SK-N-SH (cell line): ENCODE data around the gene MIDN. TPM values are rescaled to one million over a fixed set of nuclear protein-coding genes. Genes with fewer than 3 reads are reported as not detected.
A peak's percentile ranks its signal among the peaks of the same experiment; 100 is the strongest.

Source experiments
- CHD2 ChIP-seq: fragments of 150-350 bp; IDR thresholded peaks from 2 replicates; pipeline ENCODE4 v1.6.1; 2018; ENCODE audit warnings: low read length; ENCODE audit not compliant: partially characterized antibody
- ELF1 ChIP-seq: IDR thresholded peaks from 2 replicates; pipeline ENCODE4 v1.4.0; 2012
- EP300 ChIP-seq, 2 experiments: IDR thresholded peaks; 2 replicates each; pipeline versions ENCODE4 v1.4.0 to v1.6.1; 2012; ENCODE audit warnings: borderline replicate concordance in 1 of 2, low read depth in 1 of 2, low read length in 1 of 2
- FOSL2 ChIP-seq: IDR thresholded peaks from 2 replicates; pipeline ENCODE4 v1.4.0; 2012; ENCODE audit warnings: low read depth, mild to moderate bottlenecking, moderate library complexity, borderline replicate concordance
- FOXJ3 ChIP-seq: sonication (generic); formaldehyde crosslinking; IDR thresholded peaks from 2 replicates; pipeline ENCODE4 v1.5.1; 2020; ENCODE audit warnings: mild to moderate bottlenecking, missing genetic modification reagents
- GABPA ChIP-seq: IDR thresholded peaks from 2 replicates; pipeline ENCODE4 v1.4.0; 2012; ENCODE audit warnings: low read depth, mild to moderate bottlenecking
- MAX ChIP-seq: IDR thresholded peaks from 2 replicates; pipeline ENCODE4 v1.4.0; 2012; ENCODE audit warnings: low read depth
- MEF2A ChIP-seq: IDR thresholded peaks from 2 replicates; pipeline ENCODE4 v1.4.0; 2012; ENCODE audit warnings: low read depth, borderline replicate concordance
- NRF1 ChIP-seq: IDR thresholded peaks from 2 replicates; pipeline ENCODE4 v1.6.1; 2012; ENCODE audit warnings: low read depth, mild to moderate bottlenecking, low read length
- POLR2AphosphoS5 ChIP-seq: IDR thresholded peaks from 2 replicates; pipeline ENCODE4 v1.6.1; 2012; ENCODE audit warnings: low read depth, low read length
- RAD21 ChIP-seq: IDR thresholded peaks from 2 replicates; pipeline ENCODE4 v1.6.1; 2012; ENCODE audit warnings: mild to moderate bottlenecking, low read length
- REST ChIP-seq: IDR thresholded peaks from 2 replicates; pipeline ENCODE4 v1.6.1; 2012; ENCODE audit warnings: mild to moderate bottlenecking, low read depth, low read length, moderate library complexity
- RFX5 ChIP-seq: IDR thresholded peaks from 2 replicates; pipeline ENCODE4 v1.6.1; 2012; ENCODE audit warnings: mild to moderate bottlenecking, improper control_type of control experiment, low read length
- SMC3 ChIP-seq: IDR thresholded peaks from 2 replicates; pipeline ENCODE4 v1.6.1; 2012; ENCODE audit warnings: low read depth, low read length, improper control_type of control experiment
- TEAD4 ChIP-seq: IDR thresholded peaks from 2 replicates; pipeline ENCODE4 v1.4.0; 2012; ENCODE audit warnings: mild to moderate bottlenecking, borderline replicate concordance; ENCODE audit not compliant: insufficient read depth
- USF1 ChIP-seq: IDR thresholded peaks from 2 replicates; pipeline ENCODE4 v1.4.0; 2012; ENCODE audit warnings: low read depth, borderline replicate concordance
- USF2 ChIP-seq: fragments of 150-350 bp; IDR thresholded peaks from 2 replicates; pipeline ENCODE4 v1.6.1; 2017; ENCODE audit warnings: antibody characterized with exemption, low read length, low read depth, borderline replicate concordance
- ZBTB33 ChIP-seq: IDR thresholded peaks from 2 replicates; pipeline ENCODE4 v1.4.0; 2012; ENCODE audit warnings: low read depth, borderline replicate concordance
- polyA plus RNA-seq, 3 experiments: library from polyadenylated mRNA; depleted of rRNA; stranded (reverse); fragments of >200 nt; gene quantifications; 2 replicates each; pipeline ENCODE4 v1.2.3, GENCODE V29; 2012
- TF ChIP-seq, protein P1 (sequence below): fragments of 200-600 bp; sonication (generic); IDR thresholded peaks from 2 replicates; pipeline ENCODE4 v1.6.1; 2017; ENCODE audit warnings: antibody characterized with exemption, mild to moderate bottlenecking, moderate library complexity

The MIDN gene
- polyA plus RNA-seq, 1 of the 3 experiments (the other 2 are of a cell fraction) = 13.9 TPM

DNA sequence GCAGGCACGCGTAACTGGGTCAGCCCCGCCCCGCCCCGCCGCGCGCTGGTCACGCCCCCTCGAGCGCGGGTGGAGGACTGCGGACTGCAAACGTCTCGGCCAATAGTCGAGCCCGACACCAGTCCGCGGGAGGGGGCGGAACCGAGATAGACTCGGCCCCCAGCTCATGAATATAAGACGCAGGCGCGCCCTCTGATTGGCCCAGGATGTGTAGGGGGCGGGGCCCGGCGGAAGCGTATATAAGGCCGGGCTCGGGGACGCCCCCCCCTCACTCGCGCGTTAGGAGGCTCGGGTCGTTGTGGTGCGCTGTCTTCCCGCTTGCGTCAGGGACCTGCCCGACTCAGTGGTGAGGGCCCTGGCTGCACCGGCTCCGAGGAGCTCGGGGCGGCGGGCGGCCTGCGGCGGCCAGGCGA, 20.7 kb downstream of the MIDN start, which contains the start of gene CIRBP (continued):
- no peak for TF ChIP-seq ZBTB33
- peak; percentile 48; the same call in 1 of the 2 replicates for TF ChIP-seq MAX
- TF ChIP-seq USF1 = no peak
- TF ChIP-seq MEF2A = no peak
- peak; percentile 99 for TF ChIP-seq POLR2AphosphoS5
- TF ChIP-seq ELF1 = no peak
- TF ChIP-seq FOSL2 = no peak
- TF ChIP-seq CHD2 = no peak
- TF ChIP-seq EP300 (IDR thresholded peaks at IDR 0.05; ENCODE audit: borderline replicate concordance in 1 of 2, low read depth in 1 of 2, low read length in 1 of 2) = no peak
- peak; percentile 63; the same call in 1 of the 2 replicates for TF ChIP-seq RFX5
- no peak for TF ChIP-seq FOXJ3 (CRISPR knock-in tag)
- no peak for TF ChIP-seq RAD21
- TF ChIP-seq TEAD4 = no peak
- peak; percentile 19; the same call in 1 of the 2 replicates for TF ChIP-seq NRF1
- no peak for TF ChIP-seq GABPA
- TF ChIP-seq SMC3 = no peak
- no peak for TF ChIP-seq USF2
- TF ChIP-seq, protein P1, sequence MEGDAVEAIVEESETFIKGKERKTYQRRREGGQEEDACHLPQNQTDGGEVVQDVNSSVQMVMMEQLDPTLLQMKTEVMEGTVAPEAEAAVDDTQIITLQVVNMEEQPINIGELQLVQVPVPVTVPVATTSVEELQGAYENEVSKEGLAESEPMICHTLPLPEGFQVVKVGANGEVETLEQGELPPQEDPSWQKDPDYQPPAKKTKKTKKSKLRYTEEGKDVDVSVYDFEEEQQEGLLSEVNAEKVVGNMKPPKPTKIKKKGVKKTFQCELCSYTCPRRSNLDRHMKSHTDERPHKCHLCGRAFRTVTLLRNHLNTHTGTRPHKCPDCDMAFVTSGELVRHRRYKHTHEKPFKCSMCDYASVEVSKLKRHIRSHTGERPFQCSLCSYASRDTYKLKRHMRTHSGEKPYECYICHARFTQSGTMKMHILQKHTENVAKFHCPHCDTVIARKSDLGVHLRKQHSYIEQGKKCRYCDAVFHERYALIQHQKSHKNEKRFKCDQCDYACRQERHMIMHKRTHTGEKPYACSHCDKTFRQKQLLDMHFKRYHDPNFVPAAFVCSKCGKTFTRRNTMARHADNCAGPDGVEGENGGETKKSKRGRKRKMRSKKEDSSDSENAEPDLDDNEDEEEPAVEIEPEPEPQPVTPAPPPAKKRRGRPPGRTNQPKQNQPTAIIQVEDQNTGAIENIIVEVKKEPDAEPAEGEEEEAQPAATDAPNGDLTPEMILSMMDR = no peak
- peak; percentile 26; the same call in 1 of the 2 replicates for TF ChIP-seq REST
